ENCODE measurements around the gene CELF1.

CELF1 gene

DNA sequence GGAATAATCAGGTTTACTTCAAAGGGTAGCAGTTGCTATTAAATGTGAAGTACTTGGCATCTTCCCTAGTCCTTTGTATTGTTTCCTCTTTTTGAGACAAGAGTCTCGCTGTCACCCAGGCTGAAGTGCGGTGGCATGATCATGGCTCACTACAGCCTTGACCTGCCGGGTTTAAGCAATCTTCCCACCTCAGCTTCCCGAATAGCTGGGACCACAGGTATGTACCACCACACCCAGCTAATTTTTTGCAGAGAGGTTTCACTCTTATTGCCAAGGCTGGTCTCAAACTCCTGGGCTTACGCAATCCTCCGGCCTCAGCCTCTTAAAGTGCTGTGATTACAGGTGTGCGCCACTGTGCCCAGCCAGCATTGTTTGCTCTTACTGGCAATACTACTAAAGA, 67.8 kb downstream of the CELF1 start:
- DNase-seq (ENCODE audit: low read depth, low spot score) = no peak

- no peak for DNase-seq (ENCODE audit: low read depth, low spot score)
Observed at GRCh38 chr11:47483457-47483856, 69.5 kb downstream of the CELF1 start.

- no peak for DNase-seq (ENCODE audit: low read depth, low spot score)
Observed at GRCh38 chr11:47480762-47481161, 72.2 kb downstream of the CELF1 start.

DNA sequence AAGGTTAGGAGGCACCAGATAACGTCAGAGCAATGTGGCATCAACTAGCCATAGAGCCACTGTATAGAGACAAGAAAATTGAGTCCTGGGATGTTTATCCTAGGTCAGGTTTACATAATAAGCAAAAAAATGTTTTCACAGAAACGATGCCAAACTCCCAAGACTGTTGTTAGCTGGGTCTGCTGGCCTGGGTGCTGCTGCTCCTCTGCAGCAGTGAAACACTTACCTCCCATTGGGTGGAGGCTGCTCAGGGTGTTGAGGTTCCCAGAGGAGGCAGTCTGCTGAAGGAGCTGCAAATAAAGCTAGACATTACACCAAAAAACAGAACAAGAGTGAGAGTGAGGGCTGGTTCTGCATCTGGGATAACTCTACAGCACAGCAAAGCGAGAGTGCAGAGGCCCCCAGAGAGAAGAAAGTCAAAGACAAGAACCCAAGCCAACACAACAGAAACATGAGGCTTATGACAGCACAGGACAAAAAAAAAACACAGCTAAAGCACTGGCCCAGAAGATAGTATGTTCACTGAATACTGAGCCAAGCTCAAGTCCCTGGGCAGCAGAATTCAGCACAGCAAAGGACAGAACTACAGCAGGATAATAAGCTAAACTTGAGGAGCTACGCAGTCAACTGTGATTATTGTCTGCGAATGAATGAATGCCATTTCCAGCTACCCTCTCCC, 74.1 kb downstream of the CELF1 start:
- no peak for DNase-seq (ENCODE audit: low read depth, low spot score)

GRCh38 chr11:47477753-47478152, 75.2 kb downstream of the CELF1 start:
- DNase-seq (ENCODE audit: low read depth, low spot score) = no peak

- DNase-seq (ENCODE audit: low read depth, low spot score) = no peak
Observed at GRCh38 chr11:47477323-47477722, 75.6 kb downstream of the CELF1 start.

GRCh38 chr11:47470671-47471070, 82.3 kb downstream of the CELF1 start:
- DNase-seq (ENCODE audit: low read depth, low spot score) = no peak

- peak; percentile 49 for DNase-seq (ENCODE audit: low read depth, low spot score)
Observed at GRCh38 chr11:47469361-47470179, 83.4 kb downstream of the CELF1 start.

DNA sequence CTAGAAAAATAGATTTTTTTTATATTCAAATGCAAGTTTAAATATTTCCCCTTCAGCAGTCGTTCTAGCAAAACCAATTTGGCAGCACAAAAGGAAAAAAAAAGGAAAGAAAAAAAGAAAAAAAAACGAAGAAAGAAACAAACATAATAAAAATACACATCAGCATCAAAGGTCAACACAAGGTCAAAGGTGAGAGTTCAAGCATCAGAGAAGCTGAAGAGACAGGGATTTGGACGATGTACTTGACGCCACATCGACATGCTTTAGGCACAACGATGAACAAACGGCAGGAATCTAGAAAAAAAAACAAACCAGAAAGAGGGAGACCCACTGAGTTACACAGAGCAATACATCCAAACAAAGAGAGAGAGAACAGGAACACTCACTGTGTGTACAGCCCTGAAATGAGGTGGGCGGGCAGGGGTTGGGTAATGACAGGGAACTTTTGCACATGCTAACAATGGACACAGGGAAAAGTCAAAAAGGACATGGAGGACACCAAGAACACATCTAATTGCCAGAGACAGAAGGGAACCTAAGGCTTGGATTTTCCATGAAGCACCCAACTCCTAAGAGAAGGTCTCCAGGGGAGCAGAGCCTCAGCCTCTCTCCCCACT, 84.2 kb downstream of the CELF1 start:
- DNase-seq (ENCODE audit: low read depth, low spot score) = no peak

DNA sequence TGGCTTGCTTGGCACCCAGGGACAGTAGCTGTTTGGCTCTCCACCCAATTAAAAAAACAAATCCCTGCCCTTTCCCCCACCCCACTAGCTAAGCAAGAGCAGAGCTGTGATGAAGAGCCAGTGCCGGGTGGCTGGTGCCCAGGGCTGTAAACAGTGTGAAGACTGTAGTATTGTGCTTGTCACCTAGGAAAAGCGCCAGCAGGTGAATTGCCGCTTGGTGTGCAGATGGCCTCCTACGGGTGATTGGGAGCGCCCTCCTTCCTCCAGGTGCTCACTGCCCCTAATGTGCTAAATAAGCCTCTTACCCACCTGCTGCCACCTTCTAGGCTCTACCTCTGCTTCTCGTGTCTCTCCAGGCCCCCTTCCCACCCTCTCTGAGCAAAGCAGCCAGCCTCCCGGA, 85.6 kb downstream of the CELF1 start:
- no peak for DNase-seq (ENCODE audit: low read depth, low spot score)

- DNase-seq (ENCODE audit: low read depth, low spot score) = peak; percentile 76
Observed at GRCh38 chr11:47466701-47467250, 86.2 kb downstream of the CELF1 start.

DNA sequence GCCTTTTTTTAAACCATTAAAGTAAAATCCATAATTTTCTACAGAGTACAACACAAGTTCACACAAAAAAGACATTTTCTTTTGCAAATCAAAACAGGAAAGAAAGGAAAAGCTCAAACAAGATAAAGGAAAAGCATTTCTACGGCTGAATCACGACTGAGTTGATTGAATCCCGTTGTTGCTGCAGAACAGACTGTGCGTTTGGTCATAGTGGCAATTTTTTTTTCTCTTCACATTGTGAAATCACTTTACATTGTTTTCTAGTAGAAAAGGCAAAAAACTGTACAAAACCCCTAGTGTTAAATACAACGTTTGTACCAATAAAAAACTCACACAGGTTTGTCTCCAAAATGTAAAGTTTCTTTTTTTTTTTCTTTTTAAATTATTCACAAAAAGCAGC, 86.7 kb downstream of the CELF1 start:
- no peak for DNase-seq (ENCODE audit: low read depth, low spot score)

DNA sequence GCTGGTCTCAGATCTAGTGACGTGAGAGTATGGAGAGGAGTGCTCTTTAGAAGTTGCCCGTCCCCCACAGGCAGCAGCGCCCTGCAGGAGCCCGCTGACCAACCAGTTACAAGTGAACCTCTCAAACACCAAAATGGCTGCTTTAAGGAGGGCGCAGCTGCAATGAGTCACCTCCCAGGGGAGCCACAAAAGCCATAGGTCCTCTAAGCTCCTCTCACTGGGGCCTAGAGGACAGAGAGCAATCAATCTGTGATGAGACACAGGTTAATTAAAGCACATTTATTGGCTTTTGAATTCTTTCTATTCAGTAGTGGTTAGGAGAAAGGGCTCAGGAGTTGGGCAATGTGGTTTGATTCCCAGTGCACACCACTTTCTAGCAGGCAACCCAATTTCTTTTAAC, 88.4 kb downstream of the CELF1 start:
- peak; percentile 42 for DNase-seq (ENCODE audit: low read depth, low spot score)

- no peak for DNase-seq (ENCODE audit: low read depth, low spot score)
Observed at GRCh38 chr11:47461876-47462275, 91.1 kb downstream of the CELF1 start.

DNA sequence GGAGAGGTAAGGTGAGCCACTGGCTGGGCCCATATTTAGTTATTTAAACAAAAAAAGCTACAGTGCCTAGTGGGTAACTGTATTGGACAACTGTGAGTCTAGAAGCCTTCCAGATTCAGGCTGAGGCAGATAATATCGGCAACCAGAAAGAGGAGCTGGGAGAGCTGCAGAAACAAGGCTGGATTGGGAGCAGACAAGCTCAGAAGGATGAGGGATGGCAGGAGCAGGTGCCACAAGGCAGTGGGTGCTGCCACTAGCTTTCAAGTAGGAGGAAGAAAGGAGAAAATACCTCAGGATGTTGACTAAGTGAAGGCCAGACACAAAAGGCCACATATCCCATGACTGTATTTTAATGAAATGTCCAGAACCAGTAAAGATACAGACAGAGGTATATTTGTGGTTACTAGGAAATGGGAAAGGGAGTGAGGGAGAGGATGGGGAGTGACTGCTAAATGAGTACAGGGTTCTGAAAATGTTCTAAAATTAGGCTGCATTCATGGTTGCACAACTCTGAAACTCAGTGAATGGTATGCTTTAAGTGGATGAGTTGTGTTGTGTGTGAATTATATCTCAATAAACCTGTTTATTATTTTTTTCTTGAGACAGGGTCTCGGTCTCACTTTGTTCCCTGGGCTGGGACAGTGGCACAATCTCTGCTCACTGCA, 92.2 kb downstream of the CELF1 start:
- no peak for DNase-seq (ENCODE audit: low read depth, low spot score)

DNA sequence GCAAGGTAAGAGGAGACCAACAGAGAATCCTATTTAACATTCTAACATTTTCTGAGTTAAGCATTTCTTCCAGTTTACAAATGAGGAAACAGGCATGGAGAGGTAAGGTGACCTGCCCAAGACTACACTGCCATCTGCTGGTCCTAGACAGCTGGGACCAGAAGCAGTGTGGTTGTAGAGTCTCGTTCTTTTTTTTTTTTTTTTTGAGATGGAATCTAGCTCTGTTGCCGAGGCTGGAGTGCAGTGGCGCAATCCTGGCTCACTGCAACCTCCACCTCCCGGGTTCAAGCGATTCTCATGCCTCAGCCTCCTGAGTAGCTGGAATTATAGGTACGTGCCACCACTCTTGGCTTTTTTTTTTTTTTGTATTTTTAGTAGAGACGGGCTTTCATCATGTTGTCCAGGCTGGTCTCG, 98.7 kb downstream of the CELF1 start:
- peak; percentile 56 for DNase-seq (ENCODE audit: low read depth, low spot score)

GRCh38 chr11:47453365-47453764, 99.6 kb downstream of the CELF1 start:
- DNase-seq (ENCODE audit: low read depth, low spot score) = no peak

GRCh38 chr11:47451990-47452389, 100.9 kb downstream of the CELF1 start:
- no peak for DNase-seq (ENCODE audit: low read depth, low spot score)

GRCh38 chr11:47451436-47451835, 101.5 kb downstream of the CELF1 start:
- no peak for DNase-seq (ENCODE audit: low read depth, low spot score)

- DNase-seq (ENCODE audit: low read depth, low spot score) = no peak
Observed at GRCh38 chr11:47449541-47449940, 103.4 kb downstream of the CELF1 start.

GRCh38 chr11:47448566-47449427, 104.1 kb downstream of the CELF1 start, which contains the start of gene RAPSN:
Gene RAPSN, minus strand, starts transcription at chr11:47449136. Its CDS starts 172 bp downstream, at chr11:47448964.
- DNase-seq (ENCODE audit: low read depth, low spot score) = no peak
